ENCODE results near the gene NTRK3.

DNA sequence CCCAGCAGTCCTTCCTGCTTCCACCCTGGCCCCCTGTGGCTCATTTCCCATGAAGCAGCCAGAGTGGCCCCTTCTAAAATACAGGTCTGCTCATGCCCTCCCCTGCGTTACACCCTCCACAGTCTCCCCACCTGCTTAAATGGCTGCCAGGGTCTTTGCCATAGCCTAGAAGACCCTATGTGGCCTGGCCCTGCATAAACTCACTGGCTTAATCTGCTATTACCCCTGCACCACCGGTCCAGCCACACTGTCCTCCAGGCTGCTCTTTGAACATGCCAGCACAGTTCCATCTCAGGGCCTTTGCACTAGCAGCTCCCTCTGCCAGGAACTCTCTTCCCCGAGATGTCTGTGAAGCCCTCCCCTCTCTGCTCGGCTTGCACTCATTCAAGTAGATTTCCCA, 166.8 kb downstream of the NTRK3 start:
- TF ChIP-seq EP300 (IDR thresholded peaks at IDR 0.05), result no peak
- TF ChIP-seq, protein P1, sequence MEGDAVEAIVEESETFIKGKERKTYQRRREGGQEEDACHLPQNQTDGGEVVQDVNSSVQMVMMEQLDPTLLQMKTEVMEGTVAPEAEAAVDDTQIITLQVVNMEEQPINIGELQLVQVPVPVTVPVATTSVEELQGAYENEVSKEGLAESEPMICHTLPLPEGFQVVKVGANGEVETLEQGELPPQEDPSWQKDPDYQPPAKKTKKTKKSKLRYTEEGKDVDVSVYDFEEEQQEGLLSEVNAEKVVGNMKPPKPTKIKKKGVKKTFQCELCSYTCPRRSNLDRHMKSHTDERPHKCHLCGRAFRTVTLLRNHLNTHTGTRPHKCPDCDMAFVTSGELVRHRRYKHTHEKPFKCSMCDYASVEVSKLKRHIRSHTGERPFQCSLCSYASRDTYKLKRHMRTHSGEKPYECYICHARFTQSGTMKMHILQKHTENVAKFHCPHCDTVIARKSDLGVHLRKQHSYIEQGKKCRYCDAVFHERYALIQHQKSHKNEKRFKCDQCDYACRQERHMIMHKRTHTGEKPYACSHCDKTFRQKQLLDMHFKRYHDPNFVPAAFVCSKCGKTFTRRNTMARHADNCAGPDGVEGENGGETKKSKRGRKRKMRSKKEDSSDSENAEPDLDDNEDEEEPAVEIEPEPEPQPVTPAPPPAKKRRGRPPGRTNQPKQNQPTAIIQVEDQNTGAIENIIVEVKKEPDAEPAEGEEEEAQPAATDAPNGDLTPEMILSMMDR (IDR thresholded peaks at IDR 0.05), result no peak

All from upper lobe of left lung (tissue), 4 donors.